GM23248 (cell line): ENCODE results near the gene IDH3A. TPM values are rescaled to one million over a fixed set of nuclear protein-coding genes. Genes with fewer than 3 reads are reported as not detected.

Experiments used
- DNase-seq: peaks from one replicate; pipeline ENCODE4 v3.0.0-alpha.2; 2015
- H2AFZ ChIP-seq: fragments of 200-600 bp; sonication (generic); 2 replicates; pipeline ENCODE4 v1.6.1; 2016; ENCODE audit warnings: antibody characterized with exemption
- H3F3A ChIP-seq: fragments of 200-600 bp; sonication (generic); 2 replicates; pipeline ENCODE4 v1.6.1; 2016; ENCODE audit warnings: mild to moderate bottlenecking, antibody characterized with exemption, mixed run types; ENCODE audit not compliant: insufficient read depth
- H3K27ac ChIP-seq: fragments of 200-600 bp; sonication (generic); 2 replicates; pipeline ENCODE4 v1.5.1; 2016; ENCODE audit warnings: mild to moderate bottlenecking
- H3K27me3 ChIP-seq: fragments of 200-600 bp; sonication (generic); replicated peaks from 2 replicates; pipeline ENCODE4 v1.6.1; 2016; ENCODE audit warnings: mild to moderate bottlenecking; ENCODE audit not compliant: insufficient read depth
- H3K36me3 ChIP-seq: fragments of 200-600 bp; sonication (generic); 2 replicates; pipeline ENCODE4 v1.6.1; 2016; ENCODE audit warnings: low read depth, mild to moderate bottlenecking
- H3K4me1 ChIP-seq: fragments of 200-600 bp; sonication (generic); 2 replicates; pipeline ENCODE4 v1.6.1; 2016; ENCODE audit warnings: mild to moderate bottlenecking; ENCODE audit not compliant: insufficient read depth
- H3K4me2 ChIP-seq: fragments of 200-600 bp; sonication (generic); one replicate; pipeline ENCODE4 v1.6.1; 2016; ENCODE audit warnings: mild to moderate bottlenecking; ENCODE audit not compliant: unreplicated experiment
- H3K4me3 ChIP-seq: fragments of 200-600 bp; sonication (generic); 2 replicates; pipeline ENCODE4 v1.5.1; 2016; ENCODE audit warnings: mild to moderate bottlenecking
- H3K79me2 ChIP-seq: fragments of 200-600 bp; sonication (generic); 2 replicates; pipeline ENCODE4 v1.6.1; 2016; ENCODE audit warnings: mild to moderate bottlenecking; ENCODE audit not compliant: insufficient read depth
- H3K9ac ChIP-seq: fragments of 200-600 bp; sonication (generic); 2 replicates; pipeline ENCODE4 v1.6.1; 2016; ENCODE audit warnings: mild to moderate bottlenecking
- H3K9me2 ChIP-seq: fragments of 200-600 bp; sonication (generic); 2 replicates; pipeline ENCODE4 v1.6.1; 2016; ENCODE audit warnings: mixed run types, mild to moderate bottlenecking, moderate library complexity; ENCODE audit not compliant: insufficient read depth
- H3K9me3 ChIP-seq: fragments of 200-600 bp; sonication (generic); one replicate; pipeline ENCODE4 v1.6.1; 2017; ENCODE audit warnings: low read depth
- H4K20me1 ChIP-seq: fragments of 200-600 bp; sonication (generic); 2 replicates; pipeline ENCODE4 v1.6.0; 2016; ENCODE audit not compliant: insufficient read depth
- EZH2 ChIP-seq: fragments of 200-600 bp; sonication (generic); IDR thresholded peaks from 2 replicates; pipeline ENCODE4 v1.6.1; 2018; ENCODE audit warnings: antibody characterized with exemption, mild to moderate bottlenecking; ENCODE audit not compliant: insufficient read depth, poor library complexity, severe bottlenecking
- EZH2phosphoT487 ChIP-seq: fragments of 200-600 bp; sonication (generic); IDR thresholded peaks from 2 replicates; pipeline ENCODE4 v1.6.1; 2018; ENCODE audit warnings: antibody characterized with exemption, moderate library complexity, mild to moderate bottlenecking, low read depth; ENCODE audit not compliant: insufficient read depth
- WGBS, 2 experiments: methylation state at CpG; one replicate each; pipeline ENCODE4 v1.1.6; 2015 to 2017; ENCODE audit warnings: low lambda C conversion rate in 2 of 2, low coverage in 1 of 2; ENCODE audit errors: missing lambda C conversion rate in 2 of 2; 5-methylcytosine and 5-hydroxymethylcytosine counted together
- in situ Hi-C: fragments of 300-500 bp; cut with MboI; formaldehyde crosslinking; loops from 2 replicates; pipeline ENCODE4 v1.15.0; 2020
- polyA plus RNA-seq: library from polyadenylated mRNA; unstranded; fragments of >200 nt; fragmentation: Nextera tagmentation; extraction: Ambion mirVana; gene quantifications from 2 replicates; pipeline ENCODE4 v1.2.1, GENCODE V29; 2016
- total RNA-seq: library from RNA; depleted of rRNA; stranded (reverse); fragments of >200 nt; shearing (Covaris generic); gene quantifications from 2 replicates; pipeline ENCODE4 v1.2.3, GENCODE V29; 2014; rRNA removed

Gene IDH3A
- total RNA-seq: 47.1 and 94.0 TPM in 2 replicates
- polyA plus RNA-seq: 50.3 and 56.9 TPM in 2 replicates

DNA sequence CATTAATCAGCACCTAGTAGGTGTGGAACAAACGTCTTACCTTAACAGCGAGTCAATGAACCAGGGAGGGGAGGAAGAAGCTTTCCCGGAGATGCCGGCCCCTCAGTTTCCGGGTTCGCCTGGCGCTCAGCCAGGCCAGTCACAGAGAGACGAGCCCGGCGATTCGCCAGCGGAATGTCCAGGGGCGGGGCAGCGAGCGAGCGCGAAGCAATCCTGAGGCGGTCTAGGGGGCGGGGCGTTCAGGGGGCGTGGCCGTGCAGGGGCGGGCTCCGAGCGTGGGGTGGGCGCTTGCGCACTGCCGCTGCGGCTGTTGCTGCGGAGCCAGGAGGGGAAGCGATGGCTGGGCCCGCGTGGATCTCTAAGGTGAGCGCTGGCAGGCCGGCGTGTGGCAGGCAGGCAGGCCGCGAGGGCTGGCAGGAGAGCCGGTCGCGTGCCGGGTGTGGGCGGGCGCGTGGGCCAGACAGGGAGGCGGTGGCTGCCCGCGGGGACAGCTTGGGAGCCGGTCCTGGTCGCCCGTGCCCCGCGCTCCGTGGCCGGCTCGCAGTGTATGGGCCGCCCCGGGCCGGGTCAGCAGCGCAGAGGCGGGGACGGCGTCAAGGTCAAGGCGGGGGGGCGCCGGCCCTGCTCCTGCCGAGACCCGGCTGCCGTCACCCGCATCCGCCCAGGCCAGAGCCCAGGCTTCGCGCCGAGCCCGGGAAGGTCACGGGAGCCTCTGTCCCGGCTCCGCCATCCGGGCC is at the start of gene IDH3A:
Gene IDH3A (plus strand): TSS at position 295 of the 737 bp plus-strand sequence. CDS start 42 bp downstream, at position 337.
- WGBS, 2 experiments: 0 to 2% methylated on average over 34 to 39 of the region's 79 CpGs
- TF ChIP-seq EZH2phosphoT487: no peak
- Histone ChIP-seq H3K79me2 (peaks cover 50% of the 10 kb centered on the region), H3K4me3 (peak within 1 kb of the TSS; percentile 97), H3K27ac (peak within 1 kb of the TSS; percentile 48), H4K20me1 (no peaks in the 10 kb centered on the region), H3K9me3 (no peaks in the 10 kb centered on the region), H3K9me2 (no peaks in the 10 kb centered on the region), H3K4me1 (peaks cover 16% of the 10 kb centered on the region; the same call in 1 of the 2 replicates), H3K9ac (peak within 1 kb of the TSS; percentile 90), H3F3A (no peaks in the 10 kb centered on the region), H3K27me3 (no peaks in the 10 kb centered on the region), H3K36me3 (no peaks in the 10 kb centered on the region), H3K4me2 (peak within 1 kb of the TSS; percentile 99), H2AFZ (peak within 1 kb of the TSS; percentile 98)
- DNase-seq: peak; percentile 99
- in situ Hi-C loops: no loop called here

- no peaks in the 10 kb centered on the region for H3K79me2 ChIP-seq
- no peaks in the 10 kb centered on the region for H3F3A ChIP-seq
- H4K20me1 ChIP-seq: no peaks in the 10 kb centered on the region
- no peak overlapping the region for H3K27ac ChIP-seq
- no peaks in the 10 kb centered on the region for H3K9me2 ChIP-seq
- no peak overlapping the region for H2AFZ ChIP-seq
- H3K36me3 ChIP-seq: no peaks in the 10 kb centered on the region
- no peak for DNase-seq
- WGBS, 2 experiments: 81 to 87% methylated on average over 2 of the region's 2 CpGs
- H3K4me2 ChIP-seq: no peak overlapping the region
- H3K4me3 ChIP-seq: no peak overlapping the region
- no peak for TF ChIP-seq EZH2phosphoT487
- TF ChIP-seq EZH2: no peak
- no peak overlapping the region for H3K9ac ChIP-seq
- no peaks in the 10 kb centered on the region for H3K27me3 ChIP-seq
- H3K4me1 ChIP-seq: no peaks in the 10 kb centered on the region
- no peaks in the 10 kb centered on the region for H3K9me3 ChIP-seq
- in situ Hi-C loops: no loop called here
These were observed 48.3 kb upstream of the IDH3A start for GRCh38 chr15:78100886-78101285.

DNA sequence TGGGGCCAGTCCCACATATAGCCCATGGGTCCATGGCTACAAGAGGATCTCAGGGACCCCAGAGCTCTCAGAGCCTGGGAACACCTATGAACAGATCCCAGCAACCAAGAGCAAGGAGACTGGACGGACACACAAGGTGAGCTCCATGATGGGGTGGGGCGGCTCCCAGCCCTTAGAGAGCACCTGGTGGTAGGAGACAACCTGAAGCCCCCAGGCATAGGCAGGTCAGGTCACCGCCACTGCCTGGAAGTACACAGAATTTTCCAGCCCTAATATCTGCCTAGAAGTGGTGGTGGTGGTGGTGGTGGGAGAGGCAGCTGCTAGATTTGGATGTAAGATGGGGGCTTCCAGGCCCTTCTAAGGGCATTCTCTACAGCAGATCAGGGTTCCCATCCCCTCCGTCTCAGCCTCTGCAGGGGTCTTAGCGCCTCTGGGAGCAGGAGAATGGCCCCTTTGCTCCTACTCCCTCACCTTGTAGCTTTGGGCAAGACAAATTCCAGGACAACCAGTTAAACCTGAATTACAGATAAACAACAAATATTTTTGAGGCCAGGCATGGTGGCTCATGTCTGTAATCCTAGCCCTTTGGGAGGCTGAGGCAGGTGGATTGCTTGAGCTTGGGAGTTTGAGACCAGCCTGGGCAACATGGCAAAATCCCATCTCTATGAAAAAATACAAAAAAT is 47.6 kb upstream of the IDH3A start:
- H3K9ac ChIP-seq: no peak overlapping the region
- no peaks in the 10 kb centered on the region for H3F3A ChIP-seq
- H3K4me3 ChIP-seq: no peak overlapping the region
- no peaks in the 10 kb centered on the region for H3K9me3 ChIP-seq
- TF ChIP-seq EZH2phosphoT487 (no peak), EZH2 (no peak)
- H3K4me1 ChIP-seq: no peaks in the 10 kb centered on the region
- no peaks in the 10 kb centered on the region for H3K79me2 ChIP-seq
- no peak overlapping the region for H2AFZ ChIP-seq
- H4K20me1 ChIP-seq: no peaks in the 10 kb centered on the region
- no peak for DNase-seq
- WGBS, 2 experiments: 79 to 81% methylated on average over 5 of the region's 5 CpGs
- no peak overlapping the region for H3K4me2 ChIP-seq
- no peaks in the 10 kb centered on the region for H3K27me3 ChIP-seq
- in situ Hi-C loops: no loop called here
- no peaks in the 10 kb centered on the region for H3K9me2 ChIP-seq
- no peak overlapping the region for H3K27ac ChIP-seq
- no peaks in the 10 kb centered on the region for H3K36me3 ChIP-seq

GRCh38 chr15:78102211-78102610 is 47.0 kb upstream of the IDH3A start:
- TF ChIP-seq EZH2 (no peak), EZH2phosphoT487 (no peak)

More at GRCh38 chr15:78102211-78102610, 47.0 kb upstream of the IDH3A start:
- Histone ChIP-seq H3K27ac (no peak overlapping the region), H2AFZ (no peak overlapping the region), H3K9me2 (no peaks in the 10 kb centered on the region), H3K9ac (no peak overlapping the region), H3K27me3 (no peaks in the 10 kb centered on the region), H3K4me1 (no peaks in the 10 kb centered on the region), H3K79me2 (no peaks in the 10 kb centered on the region), H3F3A (no peaks in the 10 kb centered on the region), H3K4me2 (no peak overlapping the region), H3K36me3 (no peaks in the 10 kb centered on the region), H4K20me1 (no peaks in the 10 kb centered on the region), H3K9me3 (no peaks in the 10 kb centered on the region), H3K4me3 (no peak overlapping the region)
- DNase-seq: no peak
- 50 to 57% methylated on average over 1 of the region's 1 CpG for WGBS, 2 experiments
- in situ Hi-C loops: no loop called here
